Thyroid gland (tissue), 4 donors: Measurements from ENCODE around the gene GRIN2A.

Source experiments
- CTCF ChIP-seq, 6 experiments: fragments of 200-600 bp in 3 of 6; fragments of 450-650 bp in 3 of 6; sonication (generic) in 3 of 6; IDR thresholded peaks; one replicate each; pipeline ENCODE4 v1.5.1; 2016 to 2019; ENCODE audit warnings: antibody characterized with exemption in 6 of 6, mild to moderate bottlenecking in 2 of 6, inconsistent platforms in 1 of 6, moderate library complexity in 1 of 6
- POLR2A ChIP-seq, 2 donors: fragments of 450-650 bp; IDR thresholded peaks; one replicate each; pipeline ENCODE4 v1.6.1; 2017; ENCODE audit warnings: antibody characterized with exemption in 2 of 2, mild to moderate bottlenecking in 2 of 2, moderate library complexity in 1 of 2

- TF ChIP-seq POLR2A (IDR thresholded peaks at IDR 0.05): no peak
- TF ChIP-seq CTCF (IDR thresholded peaks at IDR 0.05): no peak
Observed at GRCh38 chr16:10180042-10180770, 2.0 kb downstream of the GRIN2A start.
